WTC11 (cell line): Measurements from ENCODE around the gene GPR22. TPM values are rescaled to one million over a fixed set of nuclear protein-coding genes. Genes with fewer than 3 reads are reported as not detected.

Experiments used
- ATAC-seq: fragments of 200-7000 bp; cut with Tn5 transposase; 2 replicates; pipeline ENCODE4 v1.10.0; 2021; ENCODE audit warnings: mild to moderate bottlenecking, moderate library complexity
- CTCF ChIA-PET: fragments of 300-600 bp; sonication (Branson Sonifier 250); formaldehyde crosslinking; loops from one replicate; lab custom pipeline; 2021; ENCODE audit warnings: antibody characterized with exemption; lab: Charles Lee
- POLR2A ChIA-PET: fragments of 350-600 bp; sonication (Branson Sonifier 250); formaldehyde crosslinking; loops from one replicate; lab custom pipeline; 2021; ENCODE audit warnings: antibody characterized with exemption; lab: Charles Lee
- DNase-seq: peaks from one replicate; pipeline ENCODE4 v3.0.0; 2021; ENCODE audit warnings: low spot score
- H3K27ac Mint-ChIP-seq: 2 replicates; pipeline ENCODE4 v1.8.0; 2021; ENCODE audit warnings: mixed read lengths
- H3K27me3 Mint-ChIP-seq: 2 replicates; pipeline ENCODE4 v1.8.0; 2021; ENCODE audit warnings: low read depth, mild to moderate bottlenecking, moderate library complexity, mixed read lengths
- H3K36me3 Mint-ChIP-seq: 2 replicates; pipeline ENCODE4 v1.8.0; 2021; ENCODE audit warnings: mixed read lengths
- H3K4me1 Mint-ChIP-seq: 2 replicates; pipeline ENCODE4 v1.8.0; 2022; ENCODE audit warnings: mixed read lengths
- H3K4me3 Mint-ChIP-seq: 2 replicates; pipeline ENCODE4 v1.8.0; 2021; ENCODE audit warnings: mild to moderate bottlenecking, moderate library complexity, mixed read lengths
- H3K9me3 Mint-ChIP-seq: 2 replicates; pipeline ENCODE4 v1.8.0; 2021; ENCODE audit warnings: mixed read lengths
- CBFB ChIP-seq: sonication (generic); formaldehyde crosslinking; IDR thresholded peaks from 2 replicates; pipeline ENCODE4 v1.8.1; 2022; ENCODE audit warnings: mild to moderate bottlenecking, low read depth, missing genetic modification reagents
- CREM ChIP-seq: sonication (generic); formaldehyde crosslinking; IDR thresholded peaks from 2 replicates; pipeline ENCODE4 v1.8.1; 2022; ENCODE audit warnings: mild to moderate bottlenecking, missing genetic modification reagents, moderate library complexity
- ESRRA ChIP-seq: sonication (generic); formaldehyde crosslinking; IDR thresholded peaks from 2 replicates; pipeline ENCODE4 v1.8.1; 2022; ENCODE audit warnings: mild to moderate bottlenecking, missing genetic modification reagents, borderline replicate concordance
- FOXP1 ChIP-seq: sonication (generic); formaldehyde crosslinking; IDR thresholded peaks from 2 replicates; pipeline ENCODE4 v1.8.0; 2022; ENCODE audit warnings: missing genetic modification reagents, mild to moderate bottlenecking, moderate library complexity, borderline replicate concordance
- GABPB1 ChIP-seq: sonication (generic); formaldehyde crosslinking; IDR thresholded peaks from 2 replicates; pipeline ENCODE4 v1.8.1; 2023; ENCODE audit warnings: mild to moderate bottlenecking, missing genetic modification reagents
- HMGA2 ChIP-seq: fragments of 250-450 bp; sonication (Bioruptor Pico); IDR thresholded peaks from 2 replicates; pipeline ENCODE4 v1.4.0; 2021; ENCODE audit warnings: mild to moderate bottlenecking, moderate library complexity
- IRF2 ChIP-seq: sonication (generic); formaldehyde crosslinking; IDR thresholded peaks from 2 replicates; pipeline ENCODE4 v1.8.0; 2022; ENCODE audit warnings: low read depth, missing genetic modification reagents, borderline replicate concordance
- KAT7 ChIP-seq: sonication (generic); formaldehyde crosslinking; IDR thresholded peaks from 2 replicates; pipeline ENCODE4 v1.8.1; 2023; ENCODE audit warnings: missing genetic modification reagents, mild to moderate bottlenecking, borderline replicate concordance
- MAX ChIP-seq: sonication (generic); formaldehyde crosslinking; IDR thresholded peaks from 2 replicates; pipeline ENCODE4 v1.8.0; 2022; ENCODE audit warnings: mild to moderate bottlenecking, missing genetic modification reagents
- NFATC4 ChIP-seq: fragments of 250-450 bp; sonication (Bioruptor Pico); IDR thresholded peaks from 2 replicates; pipeline ENCODE4 v1.9.0; 2021; ENCODE audit warnings: mild to moderate bottlenecking
- NR1H2 ChIP-seq: sonication (generic); formaldehyde crosslinking; IDR thresholded peaks from 2 replicates; pipeline ENCODE4 v1.9.0; 2021; ENCODE audit warnings: mild to moderate bottlenecking, moderate library complexity, missing genetic modification reagents
- RORB ChIP-seq: fragments of 250-450 bp; sonication (Bioruptor Pico); IDR thresholded peaks from 2 replicates; pipeline ENCODE4 v1.9.0; 2021; ENCODE audit warnings: mild to moderate bottlenecking
- SOX15 ChIP-seq: fragments of 250-450 bp; sonication (Bioruptor Pico); IDR thresholded peaks from 2 replicates; pipeline ENCODE4 v1.9.0; 2021; ENCODE audit warnings: mild to moderate bottlenecking
- ZNF281 ChIP-seq: sonication (generic); formaldehyde crosslinking; IDR thresholded peaks from 2 replicates; pipeline ENCODE4 v1.8.0; 2023; ENCODE audit warnings: mild to moderate bottlenecking, missing genetic modification reagents
- ZNF396 ChIP-seq: fragments of 250-450 bp; sonication (Bioruptor Pico); IDR thresholded peaks from 2 replicates; pipeline ENCODE4 v1.8.0; 2021; ENCODE audit warnings: mild to moderate bottlenecking, moderate library complexity, borderline replicate concordance
- ZNF423 ChIP-seq: fragments of 250-450 bp; sonication (Bioruptor Pico); IDR thresholded peaks from 2 replicates; pipeline ENCODE4 v2.1.2; 2022; ENCODE audit warnings: mild to moderate bottlenecking, moderate library complexity
- ZNF532 ChIP-seq: fragments of 250-450 bp; sonication (Bioruptor Pico); IDR thresholded peaks from 2 replicates; pipeline ENCODE4 v1.9.0; 2021; ENCODE audit warnings: mild to moderate bottlenecking, borderline replicate concordance
- ZSCAN18 ChIP-seq: fragments of 250-450 bp; sonication (Bioruptor Pico); IDR thresholded peaks from 2 replicates; pipeline ENCODE4 v2.1.2; 2022; ENCODE audit warnings: mild to moderate bottlenecking, moderate library complexity
- total RNA-seq: library from RNA; stranded (reverse); gene quantifications from 3 replicates; pipeline ENCODE4 v1.2.3, GENCODE V29; 2021
- TF ChIP-seq, protein P1 (sequence below): sonication (generic); formaldehyde crosslinking; IDR thresholded peaks from 2 replicates; pipeline ENCODE4 v1.8.1; 2023; ENCODE audit warnings: mild to moderate bottlenecking, missing genetic modification reagents, moderate library complexity
- TF ChIP-seq, protein P2 (sequence below): sonication (generic); formaldehyde crosslinking; IDR thresholded peaks from 2 replicates; pipeline ENCODE4 v1.8.1; 2023; ENCODE audit warnings: mild to moderate bottlenecking, missing genetic modification reagents, moderate library complexity
- TF ChIP-seq, protein P3 (sequence below): sonication (generic); formaldehyde crosslinking; IDR thresholded peaks from 2 replicates; pipeline ENCODE4 v1.8.0; 2022; ENCODE audit warnings: mild to moderate bottlenecking, missing genetic modification reagents

The GPR22 gene
- total RNA-seq, 1 experiment from 2014 or later, result not detected

DNA sequence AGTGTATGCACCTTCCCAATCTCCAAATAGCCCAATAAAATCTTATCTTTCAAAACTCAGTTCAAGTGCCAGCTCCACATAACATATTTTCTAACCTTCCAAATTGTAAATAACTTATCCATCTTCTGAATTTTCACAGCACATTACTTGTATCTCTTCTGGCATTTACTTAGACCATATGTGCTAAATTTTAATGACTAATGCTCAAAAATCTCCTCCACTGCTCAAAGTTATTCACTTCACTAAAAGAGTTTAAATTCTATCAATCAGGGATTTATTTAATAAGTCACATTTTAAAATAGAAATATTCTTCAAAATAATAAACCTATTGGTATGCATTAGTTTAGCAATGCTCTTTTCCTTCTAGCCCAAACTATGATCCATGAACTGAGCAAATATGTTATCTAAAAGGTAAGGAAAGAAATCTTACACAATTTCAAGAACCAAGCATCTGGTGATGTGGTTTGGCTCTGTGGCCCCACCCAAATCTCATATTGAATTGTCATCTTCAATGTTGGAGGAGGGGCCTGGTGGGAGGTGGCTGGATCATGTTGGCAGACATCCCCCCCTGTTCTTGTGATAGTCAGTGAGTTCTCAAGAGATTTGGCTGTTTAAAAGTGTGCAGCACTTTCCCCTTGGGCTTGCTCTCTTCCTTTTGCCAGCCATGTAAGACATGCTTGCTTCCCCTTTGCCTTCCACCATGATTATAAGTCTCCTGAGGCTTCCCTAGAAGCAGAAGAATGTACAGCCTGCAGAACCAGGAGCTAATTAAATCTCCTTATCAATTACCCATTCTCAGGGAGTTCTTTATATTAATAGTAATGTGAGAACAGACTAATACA is 28.1 kb upstream of the GPR22 start:
- Mint-ChIP-seq H3K4me3 (no peak overlapping the region), H3K4me1 (no peaks in the 10 kb centered on the region), H3K36me3 (no peaks in the 10 kb centered on the region; the same call in 1 of the 2 replicates), H3K27ac (no peak overlapping the region), H3K27me3 (no peaks in the 10 kb centered on the region), H3K9me3 (no peaks in the 10 kb centered on the region; the same call in none of the 2 replicates)
- ChIA-PET CTCF (no interaction called here), POLR2A (no interaction called here)
- DNase-seq (no peak), ATAC-seq (no peak)
- TF ChIP-seq CREM (CRISPR knock-in tag), result no peak
- TF ChIP-seq GABPB1, result no peak
- TF ChIP-seq, protein P1, sequence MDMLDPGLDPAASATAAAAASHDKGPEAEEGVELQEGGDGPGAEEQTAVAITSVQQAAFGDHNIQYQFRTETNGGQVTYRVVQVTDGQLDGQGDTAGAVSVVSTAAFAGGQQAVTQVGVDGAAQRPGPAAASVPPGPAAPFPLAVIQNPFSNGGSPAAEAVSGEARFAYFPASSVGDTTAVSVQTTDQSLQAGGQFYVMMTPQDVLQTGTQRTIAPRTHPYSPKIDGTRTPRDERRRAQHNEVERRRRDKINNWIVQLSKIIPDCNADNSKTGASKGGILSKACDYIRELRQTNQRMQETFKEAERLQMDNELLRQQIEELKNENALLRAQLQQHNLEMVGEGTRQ, result no peak
- TF ChIP-seq ESRRA (CRISPR knock-in tag), result no peak
- no peak for TF ChIP-seq CBFB (CRISPR knock-in tag)
- no peak for TF ChIP-seq HMGA2 (CRISPR knock-in tag)
- no peak for TF ChIP-seq RORB (CRISPR knock-in tag)
- TF ChIP-seq, protein P2, sequence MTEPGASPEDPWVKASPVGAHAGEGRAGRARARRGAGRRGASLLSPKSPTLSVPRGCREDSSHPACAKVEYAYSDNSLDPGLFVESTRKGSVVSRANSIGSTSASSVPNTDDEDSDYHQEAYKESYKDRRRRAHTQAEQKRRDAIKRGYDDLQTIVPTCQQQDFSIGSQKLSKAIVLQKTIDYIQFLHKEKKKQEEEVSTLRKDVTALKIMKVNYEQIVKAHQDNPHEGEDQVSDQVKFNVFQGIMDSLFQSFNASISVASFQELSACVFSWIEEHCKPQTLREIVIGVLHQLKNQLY (CRISPR knock-in tag), result no peak
- TF ChIP-seq NR1H2, result no peak
- TF ChIP-seq, protein P3, sequence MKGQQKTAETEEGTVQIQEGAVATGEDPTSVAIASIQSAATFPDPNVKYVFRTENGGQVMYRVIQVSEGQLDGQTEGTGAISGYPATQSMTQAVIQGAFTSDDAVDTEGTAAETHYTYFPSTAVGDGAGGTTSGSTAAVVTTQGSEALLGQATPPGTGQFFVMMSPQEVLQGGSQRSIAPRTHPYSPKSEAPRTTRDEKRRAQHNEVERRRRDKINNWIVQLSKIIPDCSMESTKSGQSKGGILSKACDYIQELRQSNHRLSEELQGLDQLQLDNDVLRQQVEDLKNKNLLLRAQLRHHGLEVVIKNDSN (CRISPR knock-in tag), result no peak
- no peak for TF ChIP-seq ZNF423 (CRISPR knock-in tag)
- TF ChIP-seq FOXP1 (CRISPR knock-in tag), result no peak
- no peak for TF ChIP-seq NFATC4 (CRISPR knock-in tag)

DNA sequence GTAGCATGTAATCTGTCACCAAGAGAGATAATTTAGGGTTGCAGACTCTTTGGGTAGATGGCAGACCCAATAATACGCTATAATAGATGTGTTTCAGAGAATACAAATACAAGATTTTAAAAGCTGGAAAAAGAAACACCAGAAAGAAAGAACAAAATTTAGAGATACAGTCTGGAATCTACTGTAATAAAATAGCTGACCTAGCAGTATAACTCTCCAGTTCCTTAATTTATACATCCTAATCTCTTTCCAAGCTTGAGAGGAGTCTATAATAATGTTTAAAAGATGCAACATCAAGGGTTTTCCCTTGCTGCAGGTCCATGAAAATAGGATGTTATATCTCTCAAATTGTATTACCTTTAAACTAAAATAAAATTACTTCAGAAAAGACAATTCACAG is 27.2 kb upstream of the GPR22 start:
- Mint-ChIP-seq H3K36me3 (no peaks in the 10 kb centered on the region; the same call in 1 of the 2 replicates), H3K4me3 (no peak overlapping the region), H3K27me3 (no peaks in the 10 kb centered on the region), H3K27ac (no peak overlapping the region), H3K9me3 (no peaks in the 10 kb centered on the region; the same call in none of the 2 replicates), H3K4me1 (no peaks in the 10 kb centered on the region)
- ChIA-PET POLR2A (no interaction called here), CTCF (no interaction called here)
- ATAC-seq (no peak), DNase-seq (no peak)
- TF ChIP-seq ZNF532 (CRISPR knock-in tag) (no peak), KAT7 (CRISPR knock-in tag) (no peak), SOX15 (CRISPR knock-in tag) (no peak), NR1H2 (no peak), ZNF281 (CRISPR knock-in tag) (no peak), ZSCAN18 (CRISPR knock-in tag) (no peak), MAX (CRISPR knock-in tag) (no peak), ZNF396 (CRISPR knock-in tag) (no peak), IRF2 (CRISPR knock-in tag) (no peak)
